ENCODE data around the gene PPRC1.

Gene PPRC1

GRCh38 chr10:102191956-102192355, 59.1 kb downstream of the PPRC1 start:
- no peak for DNase-seq

- DNase-seq: no peak
Observed at GRCh38 chr10:102195296-102195870, 62.5 kb downstream of the PPRC1 start.

GRCh38 chr10:102196893-102197292, 64.1 kb downstream of the PPRC1 start:
- DNase-seq: no peak

GRCh38 chr10:102198027-102198426, 65.2 kb downstream of the PPRC1 start:
- DNase-seq: no peak
